HTR-8/SVneo (cell line): ENCODE measurements around the gene C19orf85.
A peak's percentile ranks its signal among the peaks of the same experiment; 100 is the strongest.

Experiments
- DNase-seq: peaks from one replicate; pipeline ENCODE4 v3.0.0; 2011; ENCODE audit warnings: low spot score, mixed read lengths; ENCODE audit not compliant: insufficient read length
- FAIRE-seq: peaks from 2 replicates; lab custom pipeline; 2011; peaks lifted over from hg19 to GRCh38; lab: Jason Lieb, UNC

C19orf85 gene

GRCh38 chr19:55479451-55480230, 15.1 kb upstream of the C19orf85 start:
- DNase-seq (no peak), FAIRE-seq (no peak)

DNA sequence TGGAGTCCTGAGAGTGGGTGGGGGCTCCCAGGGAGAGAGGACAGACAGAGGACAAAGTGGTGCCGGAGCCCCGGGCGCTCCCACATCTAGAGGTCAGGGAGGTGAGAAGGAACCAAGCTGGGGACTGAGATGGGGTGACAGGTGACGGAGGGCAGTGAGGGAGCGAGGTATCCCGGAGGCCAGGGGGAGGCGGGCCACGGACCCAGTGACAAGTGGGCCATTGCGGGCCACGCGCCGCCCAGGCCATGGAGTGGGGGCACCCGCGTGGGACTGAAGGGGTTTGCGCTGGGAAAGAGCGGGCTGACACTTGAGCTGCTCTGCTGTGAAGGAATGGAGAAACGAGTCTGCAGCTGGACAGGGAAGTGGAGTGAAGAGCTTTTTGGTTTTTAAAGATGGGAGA, 14.5 kb upstream of the C19orf85 start:
- no peak for FAIRE-seq
- no peak for DNase-seq

- FAIRE-seq (no peak), DNase-seq (no peak)
Observed at GRCh38 chr19:55478364-55478763, 13.8 kb upstream of the C19orf85 start.

DNA sequence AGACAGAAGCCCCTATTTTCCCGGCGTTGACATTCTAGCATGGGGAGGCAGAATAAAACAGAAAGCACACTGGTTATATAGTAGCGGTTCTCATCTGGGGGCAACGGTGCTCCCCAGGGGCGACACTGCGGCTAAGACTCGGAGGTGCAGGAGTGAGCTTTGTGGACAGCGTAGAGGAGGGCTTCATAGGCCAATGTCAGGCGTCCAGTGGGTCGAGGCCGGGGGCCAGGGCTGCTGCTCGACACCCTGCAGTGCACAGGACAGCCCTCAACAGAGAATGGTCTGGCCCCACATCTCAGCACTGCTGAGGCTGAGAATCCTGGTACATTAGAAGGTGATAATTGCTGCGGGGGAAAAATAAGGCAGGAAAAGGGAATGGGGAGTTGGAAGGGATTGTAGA, 13.4 kb upstream of the C19orf85 start:
- DNase-seq (no peak), FAIRE-seq (no peak)

GRCh38 chr19:55476100-55476775, 11.7 kb upstream of the C19orf85 start, which contains the start of gene ZNF628:
TSS of gene ZNF628 (plus strand) at chr19:55476617. CDS start at chr19:55479911, 3,294 bp downstream.
- FAIRE-seq, result peak; percentile 86
- peak; percentile 98 for DNase-seq

- DNase-seq (no peak), FAIRE-seq (no peak)
Observed at GRCh38 chr19:55474269-55475265, 10.0 kb upstream of the C19orf85 start.

DNA sequence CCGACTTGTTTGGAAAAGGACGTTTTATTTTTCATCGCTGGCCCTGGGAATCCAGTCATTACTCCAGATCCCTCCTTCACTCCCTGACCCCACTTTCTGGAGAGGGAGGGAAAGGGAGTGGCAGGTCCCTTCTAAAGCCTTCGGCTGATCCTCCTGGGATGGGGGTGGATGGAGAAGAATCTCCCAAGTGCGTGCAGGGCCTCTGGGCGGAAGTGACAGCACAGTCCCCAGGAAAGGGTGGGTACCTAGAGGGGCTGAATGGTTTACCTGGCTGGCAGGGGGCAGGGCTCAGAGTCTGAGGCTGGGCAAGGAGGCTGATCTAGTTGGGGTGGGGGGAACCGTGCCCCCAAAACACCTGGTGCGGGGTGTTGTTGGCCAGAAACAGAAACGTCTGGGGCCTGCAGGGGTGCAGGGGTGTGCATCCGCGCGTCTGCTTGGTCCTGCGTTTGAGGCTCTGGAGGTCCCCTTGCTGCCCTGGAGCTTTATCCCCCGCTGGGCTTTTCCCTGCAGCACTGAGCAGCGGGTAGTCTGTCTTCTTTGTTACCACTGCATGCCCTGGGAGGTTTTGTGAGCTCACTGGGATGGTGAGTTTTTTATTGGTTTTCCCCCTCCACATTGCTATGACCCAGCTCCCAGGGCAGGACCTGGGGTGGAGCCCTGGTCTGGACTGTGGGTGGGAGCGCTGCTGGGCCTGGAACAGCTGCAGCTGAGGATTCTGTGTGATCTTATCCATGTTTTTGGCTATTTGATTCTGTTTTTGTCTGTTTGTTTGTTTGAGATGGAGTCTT, 8.9 kb upstream of the C19orf85 start:
- no peak for DNase-seq
- no peak for FAIRE-seq

- no peak for FAIRE-seq
- DNase-seq, result no peak
Observed at GRCh38 chr19:55472463-55472862, 7.9 kb upstream of the C19orf85 start.

DNA sequence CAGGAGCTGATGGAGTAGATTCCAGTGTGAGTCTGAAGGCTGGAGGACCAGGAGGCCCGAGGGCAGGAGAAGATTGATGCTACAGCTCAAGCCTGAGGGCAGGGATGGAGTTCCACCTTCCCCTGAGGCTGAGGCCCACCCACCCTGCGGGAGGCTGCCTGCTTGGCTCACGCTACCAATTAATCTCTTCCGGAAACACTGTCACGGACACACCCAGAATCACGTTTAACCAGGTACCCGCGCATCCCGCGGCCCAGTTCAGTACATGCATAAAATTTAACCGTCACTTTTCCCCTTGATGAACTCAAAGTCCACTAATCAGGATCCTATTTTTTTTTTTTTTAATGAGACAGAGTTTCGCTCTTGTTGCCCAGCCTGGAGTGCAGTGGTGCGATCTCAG, 6.7 kb upstream of the C19orf85 start:
- FAIRE-seq, result no peak
- no peak for DNase-seq

DNA sequence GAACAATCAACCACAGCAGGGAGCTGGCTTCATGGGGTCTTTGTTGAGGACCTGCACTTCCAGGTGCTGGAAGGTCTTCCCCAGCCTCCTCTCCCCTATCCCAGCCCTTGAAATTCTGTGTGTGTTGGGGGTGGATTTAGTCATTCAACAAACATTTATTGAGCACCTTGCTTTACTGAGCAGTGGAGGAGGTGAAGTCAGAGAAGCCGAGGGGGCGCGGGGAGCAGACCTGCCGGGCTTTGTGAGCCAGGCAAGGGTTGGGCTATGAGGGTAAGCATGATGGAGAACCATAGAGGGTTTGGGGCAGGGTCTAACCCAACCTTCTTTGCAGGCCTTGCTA, 3.5 kb upstream of the C19orf85 start:
- no peak for DNase-seq
- FAIRE-seq, result no peak

DNA sequence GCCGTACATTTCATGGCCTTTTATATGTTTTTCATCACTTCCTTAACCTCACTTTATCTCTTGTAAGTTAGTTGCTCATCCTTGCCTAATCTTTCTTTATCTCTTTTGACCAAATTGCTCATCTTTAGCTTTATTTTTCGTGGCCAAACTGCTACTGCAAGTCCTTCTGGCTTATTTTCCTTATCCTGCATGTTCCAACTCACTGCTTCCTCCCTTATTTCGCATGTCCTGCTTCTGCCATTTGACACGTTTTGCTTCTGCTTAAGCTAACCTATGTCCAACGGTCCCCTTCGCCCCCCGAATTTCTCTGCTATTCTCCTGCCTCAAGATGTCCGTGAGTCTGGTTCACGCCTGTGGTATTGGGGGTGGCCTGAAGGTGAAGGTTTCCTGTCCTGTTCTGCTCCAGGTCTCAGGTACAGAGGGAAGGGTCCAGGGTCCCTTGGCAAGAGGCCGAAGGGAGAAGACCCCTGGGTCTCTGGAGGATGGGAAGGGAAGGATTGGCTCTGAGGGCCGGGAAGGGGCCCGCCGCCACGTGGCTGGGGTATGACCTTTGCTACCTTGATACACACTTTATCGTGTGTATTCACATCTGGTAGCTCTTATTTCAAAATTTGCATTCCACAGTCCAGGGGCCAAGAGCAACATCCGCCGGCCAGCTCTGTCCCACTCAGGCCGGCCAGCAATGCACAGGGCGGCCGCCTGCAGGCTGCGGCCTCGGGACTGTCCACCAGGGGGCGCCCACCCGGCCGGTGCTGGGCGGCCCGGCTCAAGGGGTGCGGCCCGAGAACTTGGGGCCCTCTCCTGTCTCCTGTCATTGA, 2.9 kb upstream of the C19orf85 start:
- DNase-seq (peak; percentile 68), FAIRE-seq (peak; percentile 49)

DNA sequence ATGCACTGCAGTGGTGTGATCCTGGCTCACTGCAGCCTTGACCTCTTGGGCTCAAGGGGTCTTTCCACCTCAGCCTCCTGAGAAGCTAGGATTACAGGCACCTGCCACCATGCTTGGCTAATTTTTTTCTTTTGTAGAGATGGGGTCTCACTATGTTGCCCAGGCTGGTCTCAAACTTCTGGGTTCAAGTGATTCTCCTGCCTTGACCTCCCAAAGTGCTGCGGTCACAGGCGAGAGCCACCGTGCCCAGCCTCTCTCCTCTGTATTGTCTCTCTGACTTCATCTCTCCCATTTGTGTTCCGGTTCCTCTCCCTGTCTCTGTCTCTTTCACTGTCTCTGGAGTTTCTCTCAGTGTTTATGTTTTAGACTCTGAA, 1.7 kb upstream of the C19orf85 start:
- FAIRE-seq (no peak), DNase-seq (no peak)

DNA sequence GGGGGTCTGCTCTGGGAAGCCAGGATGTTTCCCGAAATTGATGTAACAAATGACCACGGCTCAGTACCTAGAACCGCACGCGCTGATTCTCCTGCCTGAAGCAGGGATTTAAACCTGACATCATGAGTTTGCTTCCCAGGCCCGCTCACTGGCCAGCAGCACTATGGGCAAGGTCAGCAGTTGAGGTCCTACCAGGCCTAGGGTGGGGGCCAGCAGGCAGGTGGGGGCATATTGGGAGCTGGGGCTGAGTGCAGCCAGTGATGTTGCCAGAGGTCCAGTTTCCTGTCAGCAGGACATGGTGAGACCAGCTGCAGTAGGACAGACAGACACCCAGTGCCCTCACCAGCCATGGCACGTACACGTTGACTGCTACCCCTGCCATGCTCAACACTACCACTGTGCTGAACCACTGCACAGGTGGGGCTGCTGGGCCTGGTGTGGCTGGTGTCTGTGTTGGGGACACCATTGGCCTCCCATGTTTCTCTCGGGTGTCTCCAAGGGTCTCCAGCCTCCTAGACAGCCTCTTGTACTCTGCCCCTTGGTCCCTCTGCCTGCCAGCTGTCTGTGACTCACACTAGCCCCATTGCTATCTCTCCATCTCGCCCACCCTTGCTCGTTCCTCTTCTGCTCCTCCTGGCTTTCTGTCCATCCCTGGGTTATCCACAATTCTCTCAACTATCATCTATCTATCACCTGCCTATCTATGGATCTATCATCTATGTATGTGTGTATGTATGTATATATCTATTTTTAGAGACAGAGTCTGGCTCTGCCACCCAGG, 1.1 kb upstream of the C19orf85 start:
- FAIRE-seq (no peak), DNase-seq (no peak)

GRCh38 chr19:55464039-55464661, 401 bp downstream of the C19orf85 start:
- DNase-seq (no peak), FAIRE-seq (no peak)

DNA sequence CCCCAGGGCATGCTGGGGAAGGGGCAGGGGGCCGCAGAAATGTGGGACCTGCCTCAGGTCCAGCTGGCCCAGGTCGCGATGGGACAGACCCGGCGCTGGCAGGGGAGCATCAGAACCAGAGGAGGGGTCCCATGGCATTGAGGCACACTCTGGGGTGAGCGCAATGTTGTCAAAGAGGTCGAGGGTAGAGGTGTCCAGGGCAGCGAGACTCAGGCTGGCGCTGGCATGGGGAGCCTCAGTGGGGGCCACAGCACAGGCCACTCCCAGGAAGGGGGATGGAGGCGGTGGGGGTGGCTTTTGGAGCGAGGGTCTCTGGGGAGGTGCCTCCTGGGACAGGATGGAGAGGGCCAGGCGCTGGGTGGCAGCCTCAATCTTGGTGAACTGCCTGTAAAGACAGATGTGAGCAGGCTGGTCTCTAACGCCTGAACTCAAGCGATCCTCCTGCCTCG, 944 bp downstream of the C19orf85 start:
- FAIRE-seq, result no peak
- DNase-seq, result no peak

DNA sequence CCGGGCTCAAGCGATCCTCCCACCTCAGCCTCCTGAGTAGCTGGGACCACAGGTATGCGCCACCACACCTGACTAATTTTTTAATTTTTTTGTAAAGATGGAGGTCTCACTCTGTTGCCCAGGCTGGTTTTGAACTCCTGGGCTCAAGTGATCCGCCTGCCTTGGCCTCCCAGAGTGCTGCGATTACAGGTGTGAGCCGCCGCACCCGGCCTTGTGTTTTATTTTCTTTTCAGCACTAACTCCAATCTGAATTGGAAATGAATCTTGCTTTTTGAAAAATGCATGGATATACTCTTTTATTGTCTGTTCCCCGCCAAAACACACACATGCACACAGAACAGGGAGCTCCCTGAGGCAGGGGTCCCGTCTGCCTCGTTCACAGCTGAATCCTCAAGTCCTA, 1.8 kb downstream of the C19orf85 start:
- FAIRE-seq (no peak), DNase-seq (no peak)

- DNase-seq (no peak), FAIRE-seq (no peak)
Observed at GRCh38 chr19:55461974-55462626, 2.5 kb downstream of the C19orf85 start.
